Measurements from ENCODE around the gene GOLPH3.

The GOLPH3 gene

DNA sequence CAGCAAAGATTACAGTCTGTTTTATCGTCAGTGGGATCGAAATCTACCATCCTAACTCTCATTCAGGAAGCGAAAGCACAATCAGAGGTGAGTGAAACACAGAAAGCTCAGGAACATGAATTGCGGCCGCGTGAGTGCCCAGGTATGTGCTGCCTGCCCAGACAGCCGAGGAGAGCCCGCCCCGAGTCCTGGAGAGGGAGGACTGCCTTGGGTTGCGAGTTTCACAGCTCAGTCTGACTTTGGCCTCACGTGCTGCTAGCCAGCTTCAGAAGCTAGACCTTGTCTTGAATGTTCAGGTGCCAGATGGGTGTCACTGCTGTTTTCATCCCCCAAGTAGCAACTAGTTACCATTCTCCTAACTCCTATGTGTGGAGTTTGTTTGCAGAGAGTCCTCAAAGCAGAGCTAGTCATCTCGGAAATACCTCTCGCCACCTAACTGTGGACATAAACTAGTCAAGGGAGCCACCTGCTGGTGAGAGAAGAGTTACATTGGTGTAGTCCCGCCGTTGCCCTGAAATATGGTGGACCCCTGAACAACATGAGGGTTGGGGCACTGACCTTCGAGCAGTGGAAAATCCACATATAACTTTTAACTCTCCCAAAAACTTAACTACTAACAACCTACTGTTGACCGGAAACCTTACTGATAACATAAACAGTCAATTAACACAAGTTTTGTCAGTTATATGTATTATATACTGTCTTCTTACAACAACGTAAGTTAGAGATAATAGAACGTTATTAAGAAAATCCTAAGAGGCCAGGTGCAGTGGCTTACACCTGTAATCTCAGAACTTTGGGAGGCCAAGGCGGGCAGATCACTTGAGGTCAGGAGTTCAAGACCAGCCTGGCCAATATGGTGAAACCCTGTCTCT is 80.9 kb downstream of the GOLPH3 start:
- POLR2A ChIA-PET: interaction anchor here (0.6 kb wide), 1 partner anchor 271 kb away, joined by 3 read pairs; no protein-coding TSS in a partner anchor
- no peak overlapping the region for H3K27ac ChIP-seq (ENCODE audit: insufficient read depth in 1 of 2, low read depth in 1 of 2, low read length in 2 of 2, poor library complexity in 1 of 2, severe bottlenecking in 2 of 2)
- CTCF ChIA-PET: interaction anchor here (0.5 to 2.7 kb wide), 26 partner anchors 9 to 563 kb away, joined by 3 to 14 read pairs (median 4); partner anchors contain the start of genes C5orf22, DROSHA and PDZD2
- WGBS (ENCODE audit: insufficient coverage): 81% methylated on average over 11 of the region's 20 CpGs
- H3K4me3 ChIP-seq (ENCODE audit: control insufficient read depth in 1 of 7, extremely low read depth in 1 of 7, insufficient read depth in 4 of 7, low read depth in 2 of 7, low read length in 6 of 7): no peak overlapping the region
- DNase-seq: peak; percentile 76 to 90 (median 87)
- no peaks in the 10 kb centered on the region for H3K27me3 ChIP-seq (replicated peaks in 2 of 5; ENCODE audit: control insufficient read depth in 4 of 5, insufficient read depth in 5 of 5, low read length in 4 of 5)
- H3K36me3 ChIP-seq (ENCODE audit: control insufficient read depth in 4 of 4, insufficient read depth in 4 of 4, low read length in 3 of 4): peaks cover 6 to 58% (median 25%) of the 10 kb centered on the region in 4 experiments
- no peaks in the 10 kb centered on the region for H3K9me3 ChIP-seq (ENCODE audit: control extremely low read depth in 1 of 5, control insufficient read depth in 4 of 5, insufficient read depth in 2 of 5, low read depth in 1 of 5, low read length in 4 of 5)
- H3K4me1 ChIP-seq (ENCODE audit: control extremely low read depth in 1 of 4, control insufficient read depth in 4 of 4, insufficient read depth in 4 of 4, low read length in 3 of 4): peaks cover 0 to 3% (median 0%) of the 10 kb centered on the region in 4 experiments

DNA sequence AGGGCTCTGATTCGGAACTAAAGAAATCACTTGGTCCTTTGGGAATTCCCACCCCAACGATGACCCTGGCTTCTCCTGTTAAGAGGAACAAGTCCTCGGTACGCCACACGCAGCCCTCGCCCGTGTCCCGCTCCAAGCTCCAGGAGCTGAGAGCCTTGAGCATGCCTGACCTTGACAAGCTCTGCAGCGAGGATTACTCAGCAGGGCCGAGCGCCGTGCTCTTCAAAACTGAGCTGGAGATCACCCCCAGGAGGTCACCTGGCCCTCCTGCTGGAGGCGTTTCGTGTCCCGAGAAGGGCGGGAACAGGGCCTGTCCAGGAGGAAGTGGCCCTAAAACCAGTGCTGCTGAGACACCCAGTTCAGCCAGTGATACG is 83.4 kb downstream of the GOLPH3 start:
- DNase-seq: no peak
- ChIA-PET POLR2A (no interaction called here), CTCF (interaction anchor here (0.7 to 1.4 kb wide), 3 partner anchors 14 to 510 kb away, joined by 3 to 7 read pairs (median 5); no protein-coding TSS in a partner anchor)
- Histone ChIP-seq H3K36me3 (ENCODE audit: control insufficient read depth in 4 of 4, insufficient read depth in 4 of 4, low read length in 3 of 4) (peaks cover 0 to 54% (median 15%) of the 10 kb centered on the region in 4 experiments), H3K27me3 (replicated peaks in 2 of 5; ENCODE audit: control insufficient read depth in 4 of 5, insufficient read depth in 5 of 5, low read length in 4 of 5) (no peaks in the 10 kb centered on the region), H3K27ac (ENCODE audit: insufficient read depth in 1 of 2, low read depth in 1 of 2, low read length in 2 of 2, poor library complexity in 1 of 2, severe bottlenecking in 2 of 2) (no peak overlapping the region), H3K9me3 (ENCODE audit: control extremely low read depth in 1 of 5, control insufficient read depth in 4 of 5, insufficient read depth in 2 of 5, low read depth in 1 of 5, low read length in 4 of 5) (no peaks in the 10 kb centered on the region), H3K4me1 (ENCODE audit: control extremely low read depth in 1 of 4, control insufficient read depth in 4 of 4, insufficient read depth in 4 of 4, low read length in 3 of 4) (peaks cover 0 to 3% (median 0%) of the 10 kb centered on the region in 4 experiments), H3K4me3 (ENCODE audit: control insufficient read depth in 1 of 7, extremely low read depth in 1 of 7, insufficient read depth in 4 of 7, low read depth in 2 of 7, low read length in 6 of 7) (no peak overlapping the region)
- 97% methylated on average over 17 of the region's 17 CpGs for whole genome bisulfite sequencing (ENCODE audit: insufficient coverage)

GRCh38 chr5:32090026-32090754 is 83.9 kb downstream of the GOLPH3 start:
- Histone ChIP-seq H3K27me3 (replicated peaks in 2 of 5; ENCODE audit: control insufficient read depth in 4 of 5, insufficient read depth in 5 of 5, low read length in 4 of 5) (no peaks in the 10 kb centered on the region), H3K27ac (ENCODE audit: insufficient read depth in 1 of 2, low read depth in 1 of 2, low read length in 2 of 2, poor library complexity in 1 of 2, severe bottlenecking in 2 of 2) (no peak overlapping the region), H3K9me3 (ENCODE audit: control extremely low read depth in 1 of 5, control insufficient read depth in 4 of 5, insufficient read depth in 2 of 5, low read depth in 1 of 5, low read length in 4 of 5) (no peaks in the 10 kb centered on the region), H3K4me1 (ENCODE audit: control extremely low read depth in 1 of 4, control insufficient read depth in 4 of 4, insufficient read depth in 4 of 4, low read length in 3 of 4) (peaks cover 0 to 3% (median 0%) of the 10 kb centered on the region in 4 experiments), H3K4me3 (ENCODE audit: control insufficient read depth in 1 of 7, extremely low read depth in 1 of 7, insufficient read depth in 4 of 7, low read depth in 2 of 7, low read length in 6 of 7) (no peak overlapping the region), H3K36me3 (ENCODE audit: control insufficient read depth in 4 of 4, insufficient read depth in 4 of 4, low read length in 3 of 4) (peaks cover 0 to 51% (median 15%) of the 10 kb centered on the region in 4 experiments)
- ChIA-PET CTCF (interaction anchor here (0.7 to 1.4 kb wide), 4 partner anchors 13 to 510 kb away, joined by 3 to 7 read pairs (median 4); no protein-coding TSS in a partner anchor), POLR2A (no interaction called here)
- WGBS (ENCODE audit: insufficient coverage): 97% methylated on average over 23 of the region's 24 CpGs
- no peak for DNase-seq

DNA sequence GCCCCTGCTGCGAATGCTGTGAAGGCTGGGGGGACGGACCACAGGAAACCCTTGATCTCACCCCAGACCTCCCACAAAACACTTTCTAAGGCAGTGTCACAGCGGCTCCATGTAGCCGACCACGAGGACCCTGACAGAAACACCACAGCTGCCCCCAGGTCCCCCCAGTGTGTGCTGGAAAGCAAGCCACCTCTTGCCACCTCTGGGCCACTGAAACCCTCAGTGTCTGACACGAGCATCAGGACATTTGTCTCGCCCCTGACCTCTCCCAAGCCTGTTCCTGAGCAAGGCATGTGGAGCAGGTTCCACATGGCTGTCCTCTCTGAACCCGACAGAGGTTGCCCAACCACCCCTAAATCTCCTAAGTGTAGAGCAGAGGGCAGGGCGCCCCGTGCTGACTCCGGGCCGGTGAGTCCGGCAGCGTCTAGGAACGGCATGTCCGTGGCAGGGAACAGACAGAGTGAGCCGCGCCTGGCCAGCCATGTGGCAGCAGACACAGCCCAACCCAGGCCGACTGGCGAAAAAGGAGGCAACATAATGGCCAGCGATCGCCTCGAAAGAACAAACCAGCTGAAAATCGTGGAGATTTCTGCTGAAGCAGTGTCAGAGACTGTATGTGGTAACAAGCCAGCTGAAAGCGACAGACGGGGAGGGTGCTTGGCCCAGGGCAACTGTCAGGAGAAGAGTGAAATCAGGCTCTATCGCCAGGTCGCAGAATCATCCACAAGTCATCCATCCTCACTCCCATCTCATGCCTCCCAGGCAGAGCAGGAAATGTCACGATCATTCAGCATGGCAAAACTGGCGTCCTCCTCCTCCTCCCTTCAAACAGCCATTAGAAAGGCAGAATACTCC is 84.7 kb downstream of the GOLPH3 start:
- POLR2A ChIA-PET: no interaction called here
- Histone ChIP-seq H3K27ac (ENCODE audit: insufficient read depth in 1 of 2, low read depth in 1 of 2, low read length in 2 of 2, poor library complexity in 1 of 2, severe bottlenecking in 2 of 2) (no peak overlapping the region), H3K9me3 (ENCODE audit: control extremely low read depth in 1 of 5, control insufficient read depth in 4 of 5, insufficient read depth in 2 of 5, low read depth in 1 of 5, low read length in 4 of 5) (no peaks in the 10 kb centered on the region), H3K36me3 (ENCODE audit: control insufficient read depth in 4 of 4, insufficient read depth in 4 of 4, low read length in 3 of 4) (peaks cover 0 to 44% (median 12%) of the 10 kb centered on the region in 4 experiments), H3K4me1 (ENCODE audit: control extremely low read depth in 1 of 4, control insufficient read depth in 4 of 4, insufficient read depth in 4 of 4, low read length in 3 of 4) (peaks cover 0 to 3% (median under 1%) of the 10 kb centered on the region in 4 experiments), H3K4me3 (ENCODE audit: control insufficient read depth in 1 of 7, extremely low read depth in 1 of 7, insufficient read depth in 4 of 7, low read depth in 2 of 7, low read length in 6 of 7) (no peak overlapping the region), H3K27me3 (replicated peaks in 2 of 5; ENCODE audit: control insufficient read depth in 4 of 5, insufficient read depth in 5 of 5, low read length in 4 of 5) (no peaks in the 10 kb centered on the region)
- CTCF ChIA-PET: interaction anchor here (1.0 kb wide), 1 partner anchor 265 kb away, joined by 3 read pairs; no protein-coding TSS in a partner anchor
- no peak for DNase-seq
- WGBS (ENCODE audit: insufficient coverage): 97% methylated on average over 23 of the region's 30 CpGs

DNA sequence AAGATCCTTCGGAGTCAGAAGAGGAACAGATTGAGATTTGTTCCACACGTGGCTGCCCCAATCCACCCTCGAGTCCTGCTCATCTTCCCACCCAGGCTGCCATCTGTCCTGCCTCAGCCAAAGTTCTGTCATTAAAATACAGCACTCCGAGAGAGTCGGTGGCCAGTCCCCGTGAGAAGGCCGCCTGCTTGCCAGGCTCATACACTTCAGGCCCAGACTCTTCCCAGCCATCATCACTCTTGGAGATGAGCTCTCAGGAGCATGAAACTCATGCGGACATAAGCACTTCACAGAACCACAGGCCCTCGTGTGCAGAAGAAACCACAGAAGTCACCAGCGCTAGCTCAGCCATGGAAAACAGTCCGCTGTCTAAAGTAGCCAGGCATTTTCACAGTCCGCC is 85.9 kb downstream of the GOLPH3 start:
- H3K36me3 ChIP-seq (ENCODE audit: control insufficient read depth in 4 of 4, insufficient read depth in 4 of 4, low read length in 3 of 4): peaks cover 0 to 45% (median 9%) of the 10 kb centered on the region in 4 experiments
- peaks cover 0 to 5% (median 1%) of the 10 kb centered on the region in 4 experiments for H3K4me1 ChIP-seq (ENCODE audit: control extremely low read depth in 1 of 4, control insufficient read depth in 4 of 4, insufficient read depth in 4 of 4, low read length in 3 of 4)
- ChIA-PET POLR2A (no interaction called here), CTCF (interaction anchor here (1.0 to 1.2 kb wide), 4 partner anchors 11 to 506 kb away, joined by 3 read pairs; no protein-coding TSS in a partner anchor)
- no peak overlapping the region for H3K4me3 ChIP-seq (ENCODE audit: control insufficient read depth in 1 of 7, extremely low read depth in 1 of 7, insufficient read depth in 4 of 7, low read depth in 2 of 7, low read length in 6 of 7)
- H3K27me3 ChIP-seq (replicated peaks in 2 of 5; ENCODE audit: control insufficient read depth in 4 of 5, insufficient read depth in 5 of 5, low read length in 4 of 5): no peaks in the 10 kb centered on the region
- no peak overlapping the region for H3K27ac ChIP-seq (ENCODE audit: insufficient read depth in 1 of 2, low read depth in 1 of 2, low read length in 2 of 2, poor library complexity in 1 of 2, severe bottlenecking in 2 of 2)
- WGBS (ENCODE audit: insufficient coverage): over 99% methylated on average over 11 of the region's 12 CpGs
- no peak for DNase-seq
- no peaks in the 10 kb centered on the region for H3K9me3 ChIP-seq (ENCODE audit: control extremely low read depth in 1 of 5, control insufficient read depth in 4 of 5, insufficient read depth in 2 of 5, low read depth in 1 of 5, low read length in 4 of 5)
